GM23338 (cell line): ENCODE measurements around the gene MEGF11.

ENCODE experiments used
- CREB1 ChIP-seq: fragments of 250-450 bp; sonication (Bioruptor Pico); IDR thresholded peaks from 2 replicates; pipeline ENCODE4 v1.5.0; 2020; ENCODE audit warnings: low read depth, mild to moderate bottlenecking, moderate library complexity
- CTCF ChIP-seq, 2 experiments: fragments of 200-600 bp in 1 of 2; sonication (generic) in 1 of 2; conservative IDR thresholded peaks; 2 replicates each; pipeline versions ENCODE4 v1.5.1 to v1.6.1; 2016 to 2017; ENCODE audit warnings: antibody characterized with exemption in 2 of 2, low read depth in 2 of 2, mild to moderate bottlenecking in 2 of 2, moderate library complexity in 1 of 2
- ETS1 ChIP-seq: IDR thresholded peaks from 2 replicates; pipeline ENCODE4 v1.6.1; 2016; ENCODE audit warnings: antibody characterized with exemption
- EZH2 ChIP-seq: fragments of 200-600 bp; sonication (generic); IDR thresholded peaks from one replicate; pipeline ENCODE4 v1.8.0; 2017; ENCODE audit warnings: antibody characterized with exemption, mild to moderate bottlenecking, low read depth; ENCODE audit not compliant: unreplicated experiment
- EZH2phosphoT487 ChIP-seq: fragments of 200-600 bp; sonication (generic); IDR thresholded peaks from one replicate; pipeline ENCODE4 v1.8.1; 2018; ENCODE audit warnings: antibody characterized with exemption; ENCODE audit not compliant: unreplicated experiment
- JUNB ChIP-seq: IDR thresholded peaks from one replicate; pipeline ENCODE4 v1.6.1; 2016; ENCODE audit warnings: antibody characterized with exemption; ENCODE audit not compliant: unreplicated experiment
- POLR2AphosphoS5 ChIP-seq: IDR thresholded peaks from 2 replicates; pipeline ENCODE4 v1.6.1; 2016; ENCODE audit warnings: antibody characterized with exemption, low read depth
- ZNF114 ChIP-seq: fragments of 250-450 bp; sonication (Bioruptor Pico); IDR thresholded peaks from 2 replicates; pipeline ENCODE4 v1.5.0; 2020; ENCODE audit warnings: mild to moderate bottlenecking, moderate library complexity
- ZNF331 ChIP-seq: fragments of 250-450 bp; sonication (Bioruptor Pico); IDR thresholded peaks from 2 replicates; pipeline ENCODE4 v1.5.0; 2020; ENCODE audit warnings: low read depth, mild to moderate bottlenecking, moderate library complexity

GRCh38 chr15:65870889-65871533 lies 382.5 kb downstream of the MEGF11 start:
- no peak for TF ChIP-seq CTCF (conservative IDR thresholded peaks at IDR 0.05; ENCODE audit: low read depth in 2 of 2)
- TF ChIP-seq EZH2, result no peak
- no peak; the same call in 1 of the 2 replicates for TF ChIP-seq POLR2AphosphoS5
- TF ChIP-seq ZNF331 (CRISPR knock-in tag), result no peak
- TF ChIP-seq EZH2phosphoT487, result no peak
- no peak for TF ChIP-seq JUNB
- no peak for TF ChIP-seq CREB1 (CRISPR knock-in tag)
- TF ChIP-seq ETS1, result no peak
- no peak for TF ChIP-seq ZNF114 (CRISPR knock-in tag)
